HAP-1 (cell line): Measurements from ENCODE around the gene SPIB.
A peak's percentile ranks its signal among the peaks of the same experiment; 100 is the strongest.

Source experiments
- DNase-seq, 2 experiments: peaks; one replicate each; pipeline ENCODE4 v3.0.0-alpha.2; 2016 to 2020; ENCODE audit warnings: low spot score in 2 of 2
- H3K27me3 ChIP-seq: fragments of 250-450 bp; sonication (Bioruptor Pico); 2 replicates; pipeline ENCODE4 v1.5.1; 2020; ENCODE audit warnings: low read depth, mild to moderate bottlenecking, moderate library complexity
- H3K36me3 ChIP-seq: fragments of 250-450 bp; sonication (Bioruptor Pico); replicated peaks from 2 replicates; pipeline ENCODE4 v1.5.1; 2020; ENCODE audit warnings: mild to moderate bottlenecking
- H3K4me1 ChIP-seq: fragments of 250-450 bp; sonication (Bioruptor Pico); 2 replicates; pipeline ENCODE4 v1.5.1; 2020; ENCODE audit warnings: mild to moderate bottlenecking
- H3K4me3 ChIP-seq: fragments of 250-450 bp; sonication (Bioruptor Pico); 2 replicates; pipeline ENCODE4 v1.5.1; 2020; ENCODE audit warnings: mild to moderate bottlenecking, moderate library complexity
- H3K9me3 ChIP-seq: fragments of 250-450 bp; sonication (Bioruptor Pico); 2 replicates; pipeline ENCODE4 v1.5.1; 2020; ENCODE audit warnings: mild to moderate bottlenecking, moderate library complexity
- in situ Hi-C: fragments of 300-500 bp; cut with MboI; formaldehyde crosslinking; loops from 3 replicates; pipeline ENCODE4 v1.14.3; 2020; ENCODE audit warnings: low sequenced_read_pairs, inconsistent platforms, mixed read lengths

Gene SPIB

DNA sequence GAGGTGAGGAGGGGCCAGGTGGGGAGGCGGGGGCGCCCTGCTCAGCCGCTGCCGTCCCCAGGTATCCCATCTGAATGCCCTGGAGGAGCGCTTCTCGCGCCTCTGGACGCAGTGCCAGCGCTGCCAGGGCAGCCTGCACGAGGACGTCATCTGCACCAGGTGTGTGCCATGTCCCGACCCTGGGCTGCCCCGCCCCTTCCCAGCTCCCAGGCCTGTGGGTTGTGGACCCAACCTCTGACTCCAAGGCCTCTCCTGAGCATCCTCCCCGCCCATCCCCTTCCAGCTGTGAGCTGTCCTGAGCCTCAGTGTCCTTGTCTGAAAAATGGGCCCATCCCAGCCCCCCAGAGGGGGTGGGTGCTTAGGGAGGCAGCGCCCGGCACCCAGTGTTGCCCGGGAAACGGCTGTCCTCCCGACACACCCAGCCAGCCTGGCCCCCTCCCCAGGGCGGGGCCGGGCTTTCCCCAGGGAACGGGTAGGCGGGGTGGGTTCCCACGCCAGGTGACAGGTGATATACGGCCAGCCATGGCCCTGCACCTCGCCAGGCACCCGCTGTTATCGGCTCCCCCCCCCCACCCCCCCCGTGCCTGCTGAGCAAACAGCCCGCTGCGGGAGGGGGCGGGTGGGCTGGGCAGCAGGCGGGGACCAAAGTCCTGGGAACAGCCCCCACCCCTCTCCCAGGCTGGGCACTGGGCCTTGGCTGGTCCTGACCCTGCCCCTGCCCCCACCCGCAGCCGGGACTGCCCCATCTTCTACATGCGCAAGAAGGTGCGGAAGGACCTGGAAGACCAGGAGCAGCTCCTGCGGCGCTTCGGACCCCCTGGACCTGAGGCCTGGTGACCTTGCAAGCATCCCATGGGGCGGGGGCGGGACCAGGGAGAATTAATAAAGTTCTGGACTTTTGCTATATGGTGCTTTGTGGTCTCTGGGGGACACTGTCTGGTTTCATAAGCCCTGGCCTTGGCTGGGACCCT, 1.3 kb upstream of the SPIB start:
- Histone ChIP-seq H3K4me3 (no peak overlapping the region), H3K4me1 (no peaks in the 10 kb centered on the region), H3K36me3 (peaks cover 24% of the 10 kb centered on the region; the same call in 1 of the 2 replicates), H3K9me3 (no peaks in the 10 kb centered on the region), H3K27me3 (no peaks in the 10 kb centered on the region)
- in situ Hi-C loops: no loop called here
- DNase-seq: no peak

DNA sequence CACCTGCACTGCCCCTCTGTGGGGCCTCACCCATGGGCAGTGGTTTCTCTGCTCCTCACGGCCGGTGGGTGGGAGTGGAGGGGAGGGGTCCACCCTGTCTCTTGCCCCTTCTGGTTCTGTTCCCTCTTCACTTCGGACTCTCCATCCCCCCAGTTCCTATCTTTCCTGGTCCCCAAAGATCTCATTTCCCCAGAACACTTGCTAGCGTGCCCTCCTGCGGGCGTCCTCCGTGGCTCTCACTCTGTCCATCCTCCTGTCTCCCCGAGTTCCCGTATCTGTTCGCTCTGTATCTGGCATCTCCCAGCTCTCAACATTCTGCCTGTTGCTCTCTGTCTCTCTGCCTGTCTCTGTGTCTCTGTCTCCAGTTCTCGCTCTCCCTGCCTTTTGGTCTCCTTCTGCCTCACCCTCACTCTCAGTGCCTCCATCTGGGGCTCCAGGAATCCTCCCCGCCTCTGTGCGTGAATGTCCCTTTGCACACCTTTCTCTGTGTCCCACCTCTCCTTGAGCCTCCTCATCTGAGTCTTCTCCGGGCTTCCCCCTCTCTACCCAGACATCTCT, 363 bp downstream of the SPIB start:
- H3K4me1 ChIP-seq: no peaks in the 10 kb centered on the region
- peaks cover 12% of the 10 kb centered on the region; the same call in 1 of the 2 replicates for H3K36me3 ChIP-seq
- in situ Hi-C loops: no loop called here
- H3K9me3 ChIP-seq: no peaks in the 10 kb centered on the region
- no peak for DNase-seq
- H3K4me3 ChIP-seq: no peak overlapping the region
- no peaks in the 10 kb centered on the region for H3K27me3 ChIP-seq

GRCh38 chr19:50419580-50420035, 870 bp downstream of the SPIB start:
- no peak overlapping the region for H3K4me3 ChIP-seq
- peaks cover 6% of the 10 kb centered on the region; the same call in 1 of the 2 replicates for H3K36me3 ChIP-seq
- no peaks in the 10 kb centered on the region for H3K4me1 ChIP-seq

GRCh38 chr19:50420127-50420526, 1.4 kb downstream of the SPIB start:
- no peak for DNase-seq
- H3K27me3 ChIP-seq: no peaks in the 10 kb centered on the region
- H3K4me1 ChIP-seq: no peaks in the 10 kb centered on the region
- in situ Hi-C loops: no loop called here
- H3K36me3 ChIP-seq: peaks cover 5% of the 10 kb centered on the region; the same call in 1 of the 2 replicates
- no peak overlapping the region for H3K4me3 ChIP-seq
- H3K9me3 ChIP-seq: no peaks in the 10 kb centered on the region

More at GRCh38 chr19:50419580-50420035, 870 bp downstream of the SPIB start:
- DNase-seq: no peak
- H3K9me3 ChIP-seq: no peaks in the 10 kb centered on the region
- H3K27me3 ChIP-seq: no peaks in the 10 kb centered on the region
- in situ Hi-C loops: no loop called here

DNA sequence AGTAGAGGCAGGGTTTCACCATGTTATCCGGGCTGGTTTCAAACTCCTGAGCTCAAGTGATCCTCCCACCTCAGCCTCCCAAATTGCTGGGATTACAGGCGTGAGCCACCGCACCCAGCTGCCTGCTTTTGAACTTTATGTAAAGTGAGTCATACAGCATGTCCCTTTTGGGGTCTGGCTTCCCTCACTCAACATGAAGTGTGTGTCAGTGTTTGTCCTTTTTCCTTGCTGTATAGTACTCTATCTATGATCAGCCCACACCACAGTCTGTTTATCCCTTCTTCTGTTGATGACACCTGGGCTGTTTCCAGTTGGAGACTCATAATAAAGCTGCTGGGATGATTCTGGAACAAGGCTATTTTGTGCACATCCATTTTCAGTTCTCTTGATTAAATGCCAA, 2.1 kb downstream of the SPIB start:
- no peak overlapping the region for H3K4me3 ChIP-seq
- 0 out of 2 replicates have a peak, but pooled peaks cover 4% of the 10 kb centered on the region for H3K36me3 ChIP-seq
- no peaks in the 10 kb centered on the region for H3K27me3 ChIP-seq
- no peak for DNase-seq
- no peaks in the 10 kb centered on the region for H3K9me3 ChIP-seq
- in situ Hi-C loops: no loop called here
- H3K4me1 ChIP-seq: no peaks in the 10 kb centered on the region

GRCh38 chr19:50422397-50423278, 3.9 kb downstream of the SPIB start:
- Histone ChIP-seq H3K27me3 (no peaks in the 10 kb centered on the region), H3K4me1 (no peaks in the 10 kb centered on the region), H3K4me3 (no peak overlapping the region), H3K36me3 (no peaks in the 10 kb centered on the region), H3K9me3 (no peaks in the 10 kb centered on the region)
- in situ Hi-C loops: no loop called here
- DNase-seq: no peak

DNA sequence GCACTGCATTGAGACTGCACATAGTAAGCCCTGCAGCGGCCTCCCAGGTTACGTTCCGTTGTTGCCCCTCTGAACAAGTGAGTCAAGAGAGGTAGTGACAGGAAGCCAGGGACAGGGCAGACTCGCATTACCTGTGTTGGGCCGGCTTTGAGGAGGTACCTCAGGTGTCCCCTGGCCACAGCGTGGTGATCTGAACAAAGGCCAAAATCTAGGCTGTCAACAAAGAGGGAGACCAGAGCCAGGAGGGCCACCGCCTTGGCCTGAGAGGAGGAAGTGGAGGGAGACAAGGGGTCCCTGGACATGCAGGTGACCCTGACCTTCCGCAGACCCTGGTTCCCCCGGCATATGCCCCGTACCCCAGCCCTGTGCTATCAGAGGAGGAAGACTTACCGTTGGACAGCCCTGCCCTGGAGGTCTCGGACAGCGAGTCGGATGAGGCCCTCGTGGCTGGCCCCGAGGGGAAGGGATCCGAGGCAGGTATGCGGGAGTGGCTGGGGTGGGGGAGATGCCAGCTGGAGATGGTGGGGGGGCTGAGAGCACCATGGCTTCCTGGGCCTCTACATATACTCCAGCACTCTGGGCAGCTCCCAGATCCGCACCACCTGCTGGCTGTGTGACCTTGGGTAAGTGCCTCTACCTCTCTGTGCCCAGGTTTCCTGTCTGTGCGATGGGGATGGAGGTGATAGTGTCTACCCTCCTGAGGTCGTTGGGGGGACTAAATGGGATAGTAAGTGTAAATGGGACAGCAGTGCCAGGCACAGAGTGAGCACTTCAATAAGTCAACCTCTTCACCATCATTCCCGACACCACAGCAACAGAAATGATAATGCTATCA, 4.8 kb downstream of the SPIB start:
- in situ Hi-C loops: no loop called here
- H3K27me3 ChIP-seq: no peaks in the 10 kb centered on the region
- no peaks in the 10 kb centered on the region for H3K9me3 ChIP-seq
- no peak overlapping the region for H3K4me3 ChIP-seq
- no peaks in the 10 kb centered on the region for H3K36me3 ChIP-seq
- H3K4me1 ChIP-seq: no peaks in the 10 kb centered on the region
- DNase-seq: no peak

DNA sequence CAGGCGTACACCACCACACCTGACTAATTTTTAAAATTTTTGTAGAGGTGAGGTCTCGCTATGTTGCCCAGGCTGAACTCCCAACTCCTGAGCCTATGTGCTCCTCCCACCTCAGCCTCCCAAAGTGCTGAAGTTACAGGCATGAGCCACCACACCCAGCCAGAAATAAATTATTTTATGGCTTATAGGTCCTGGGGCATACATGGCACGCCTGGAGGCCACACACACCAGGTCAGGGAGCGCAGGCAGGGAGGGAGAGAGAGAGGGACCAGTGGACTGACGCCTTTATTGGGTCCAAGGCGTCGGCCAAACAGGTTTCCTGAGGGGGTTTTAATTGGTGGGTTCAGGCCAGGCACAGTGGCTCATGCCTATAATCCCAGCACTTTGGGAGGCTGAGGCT, 6.8 kb downstream of the SPIB start:
- no peak overlapping the region for H3K4me3 ChIP-seq
- in situ Hi-C loops: no loop called here
- DNase-seq: no peak
- no peaks in the 10 kb centered on the region for H3K4me1 ChIP-seq
- H3K27me3 ChIP-seq: no peaks in the 10 kb centered on the region
- H3K9me3 ChIP-seq: no peaks in the 10 kb centered on the region
- H3K36me3 ChIP-seq: no peaks in the 10 kb centered on the region

DNA sequence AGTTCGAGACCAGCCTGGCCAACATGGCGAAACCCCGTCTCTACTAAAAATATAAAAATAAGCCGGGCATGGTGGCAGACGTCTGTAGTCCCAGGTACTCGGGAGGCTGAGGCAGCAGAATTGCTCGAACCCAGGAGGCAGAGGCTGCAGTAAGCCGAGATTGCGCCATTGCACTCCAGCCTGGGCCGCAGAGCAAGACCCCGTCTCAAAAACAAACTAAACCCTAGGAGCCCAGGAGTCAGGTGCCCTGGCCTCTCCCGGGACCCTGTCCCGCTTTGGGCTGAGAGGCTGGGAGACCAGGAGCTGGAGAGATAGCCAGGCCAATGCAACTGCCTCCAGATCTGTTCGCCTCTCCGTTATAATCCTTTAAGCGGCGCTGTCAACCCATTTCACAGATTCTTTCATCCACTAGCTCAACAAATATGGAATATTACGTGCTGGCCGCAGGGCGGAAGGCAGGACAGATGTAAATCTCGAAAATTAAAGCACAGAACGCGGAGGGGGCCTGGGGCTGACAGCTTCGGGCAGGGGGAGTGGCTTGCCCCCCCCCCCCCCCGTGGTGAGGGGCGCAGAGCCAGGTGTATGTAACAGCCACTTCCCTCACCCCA, 8.7 kb downstream of the SPIB start:
- peaks cover 7% of the 10 kb centered on the region for H3K4me1 ChIP-seq
- no peak for DNase-seq
- H3K27me3 ChIP-seq: no peaks in the 10 kb centered on the region
- in situ Hi-C loops: no loop called here
- H3K36me3 ChIP-seq: no peaks in the 10 kb centered on the region
- no peak overlapping the region for H3K4me3 ChIP-seq
- no peaks in the 10 kb centered on the region for H3K9me3 ChIP-seq

DNA sequence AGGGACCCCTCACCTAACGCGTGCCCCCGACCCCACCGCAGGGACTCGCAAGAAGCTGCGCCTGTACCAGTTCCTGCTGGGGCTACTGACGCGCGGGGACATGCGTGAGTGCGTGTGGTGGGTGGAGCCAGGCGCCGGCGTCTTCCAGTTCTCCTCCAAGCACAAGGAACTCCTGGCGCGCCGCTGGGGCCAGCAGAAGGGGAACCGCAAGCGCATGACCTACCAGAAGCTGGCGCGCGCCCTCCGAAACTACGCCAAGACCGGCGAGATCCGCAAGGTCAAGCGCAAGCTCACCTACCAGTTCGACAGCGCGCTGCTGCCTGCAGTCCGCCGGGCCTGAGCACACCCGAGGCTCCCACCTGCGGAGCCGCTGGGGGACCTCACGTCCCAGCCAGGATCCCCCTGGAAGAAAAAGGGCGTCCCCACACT, 9.3 kb downstream of the SPIB start:
- Histone ChIP-seq H3K9me3 (no peaks in the 10 kb centered on the region), H3K27me3 (no peaks in the 10 kb centered on the region), H3K4me1 (peaks cover 8% of the 10 kb centered on the region), H3K4me3 (no peak overlapping the region), H3K36me3 (no peaks in the 10 kb centered on the region)
- no peak for DNase-seq
- in situ Hi-C loops: no loop called here

GRCh38 chr19:50428772-50429463, 10.2 kb downstream of the SPIB start:
- peaks cover 8% of the 10 kb centered on the region for H3K4me1 ChIP-seq

DNA sequence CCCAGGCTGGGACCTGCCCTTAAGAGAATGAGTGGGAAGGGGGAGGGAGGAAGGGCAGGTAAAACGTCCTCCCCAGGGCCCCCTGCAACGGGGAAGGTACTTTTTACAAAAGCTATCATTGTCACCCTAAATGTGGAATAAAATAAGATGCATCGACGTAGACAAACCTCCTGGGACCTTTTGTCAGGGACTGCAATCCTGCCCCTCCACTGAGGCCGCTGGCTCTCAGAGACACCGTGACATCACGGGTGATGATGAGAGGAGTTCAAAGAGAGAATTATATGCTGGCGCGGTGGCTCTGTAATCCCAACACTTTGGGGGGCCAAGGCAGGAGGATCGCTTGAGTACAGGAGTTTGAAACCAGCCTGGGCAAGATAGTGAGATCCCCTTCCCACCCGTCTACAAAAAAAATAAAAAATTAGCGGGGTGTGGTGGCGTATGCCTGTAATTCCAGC, 12.2 kb downstream of the SPIB start:
- no peak for DNase-seq
- H3K4me1 ChIP-seq: peaks cover 8% of the 10 kb centered on the region
- H3K27me3 ChIP-seq: no peaks in the 10 kb centered on the region
- H3K36me3 ChIP-seq: no peaks in the 10 kb centered on the region
- peak overlapping the region; percentile 44 for H3K4me3 ChIP-seq
- in situ Hi-C loops: no loop called here
- no peaks in the 10 kb centered on the region for H3K9me3 ChIP-seq

More at GRCh38 chr19:50428772-50429463, 10.2 kb downstream of the SPIB start:
- H3K4me3 ChIP-seq: no peak overlapping the region
- H3K27me3 ChIP-seq: no peaks in the 10 kb centered on the region
- in situ Hi-C loops: no loop called here
- DNase-seq: no peak
- H3K36me3 ChIP-seq: no peaks in the 10 kb centered on the region
- no peaks in the 10 kb centered on the region for H3K9me3 ChIP-seq
